OCI-LY7 (cell line): Measurements from ENCODE around the gene SPG11. TPM values are rescaled to one million over a fixed set of nuclear protein-coding genes. Genes with fewer than 3 reads are reported as not detected.

Source experiments
- BruUV-seq: library from RNA; stranded (reverse); fragments of 400-500 nt; replicated peaks from 2 replicates; lab custom pipeline; 2021; lab: Mats Ljungman, UMichigan
- CTCF ChIA-PET: fragments of 300-600 bp; sonication (Branson Sonifier 250); formaldehyde crosslinking; loops from one replicate; lab custom pipeline; 2022; ENCODE audit warnings: antibody characterized with exemption; ENCODE audit not compliant: unreplicated experiment; lab: Charles Lee
- POLR2A ChIA-PET: fragments of 300-600 bp; sonication (Branson Sonifier 250); formaldehyde crosslinking; loops from one replicate; lab custom pipeline; 2022; ENCODE audit warnings: antibody characterized with exemption; lab: Charles Lee
- DNase-seq: peaks from one replicate; pipeline ENCODE4 v3.0.0-alpha.2; 2015; ENCODE audit warnings: low spot score
- H2AFZ ChIP-seq: fragments of 200-600 bp; sonication (generic), shearing (Covaris generic); 2 replicates; pipeline ENCODE4 v1.6.1; 2014; ENCODE audit warnings: mild to moderate bottlenecking, antibody characterized with exemption, low read length, moderate library complexity
- H3K27ac ChIP-seq: fragments of 200-600 bp; sonication (generic); 2 replicates; pipeline ENCODE4 v1.5.1; 2014; ENCODE audit warnings: mixed run types, low read depth, mild to moderate bottlenecking, moderate library complexity, low read length, inconsistent platforms; ENCODE audit not compliant: poor library complexity, severe bottlenecking
- H3K36me3 ChIP-seq: fragments of 200-600 bp; sonication (generic); 2 replicates; pipeline ENCODE4 v1.6.1; 2014; ENCODE audit warnings: mild to moderate bottlenecking, antibody characterized with exemption, low read length, moderate library complexity, mixed read lengths; ENCODE audit not compliant: insufficient read depth
- H3K4me1 ChIP-seq: fragments of 200-600 bp; sonication (generic); 2 replicates; pipeline ENCODE4 v1.5.1; 2014; ENCODE audit warnings: mild to moderate bottlenecking, low read length; ENCODE audit not compliant: insufficient read depth, poor library complexity, severe bottlenecking
- H3K4me2 ChIP-seq: fragments of 200-600 bp; sonication (generic); 2 replicates; pipeline ENCODE4 v1.6.1; 2014; ENCODE audit warnings: mild to moderate bottlenecking, low read length
- H3K4me3 ChIP-seq: fragments of 200-600 bp; sonication (generic); 2 replicates; pipeline ENCODE4 v1.5.1; 2014; ENCODE audit warnings: mild to moderate bottlenecking, low read depth, low read length; ENCODE audit not compliant: poor library complexity, severe bottlenecking
- H3K79me2 ChIP-seq: fragments of 200-600 bp; sonication (generic); 2 replicates; pipeline ENCODE4 v1.6.1; 2016; ENCODE audit warnings: low read depth, mild to moderate bottlenecking, low read length, moderate library complexity, mixed read lengths; ENCODE audit not compliant: insufficient read depth
- H3K9me2 ChIP-seq: fragments of 200-600 bp; sonication (generic); 2 replicates; pipeline ENCODE4 v1.6.1; 2016; ENCODE audit warnings: mild to moderate bottlenecking, low read length, mixed read lengths; ENCODE audit not compliant: insufficient read depth
- H3K9me3 ChIP-seq: fragments of 200-600 bp; sonication (generic); 2 replicates; pipeline ENCODE4 v1.6.1; 2014; ENCODE audit warnings: mild to moderate bottlenecking, mixed run types, low read length, mixed read lengths
- H4K20me1 ChIP-seq: fragments of 200-600 bp; sonication (generic); 2 replicates; pipeline ENCODE4 v1.6.1; 2014; ENCODE audit warnings: mild to moderate bottlenecking, antibody characterized with exemption, low read length, moderate library complexity, mixed read lengths; ENCODE audit not compliant: insufficient read depth
- EZH2phosphoT487 ChIP-seq: fragments of 200-600 bp; sonication (generic); IDR thresholded peaks from 2 replicates; pipeline ENCODE4 v1.6.1; 2018; ENCODE audit warnings: low read depth, borderline replicate concordance, mild to moderate bottlenecking, mixed run types, antibody characterized with exemption, low read length, moderate library complexity, mixed read lengths
- intact Hi-C: fragments of 100-400 bp; cut with micrococcal nuclease; formaldehyde crosslinking; loops from one replicate; pipeline ENCODE4 v1.10.0; 2022; ENCODE audit not compliant: unreplicated experiment
- total RNA-seq, 2 experiments: library from RNA; depleted of rRNA in 1 of 2; stranded (reverse); fragments of >200 nt in 1 of 2; shearing (Covaris generic) in 1 of 2; gene quantifications; 2 replicates each; pipeline ENCODE4 v1.2.3, GENCODE V29; 2014 to 2022
- TF ChIP-seq, protein P1 (sequence below): fragments of 200-600 bp; sonication (generic); conservative IDR thresholded peaks from 2 replicates; pipeline ENCODE4 v1.5.1; 2014; ENCODE audit warnings: mild to moderate bottlenecking, antibody characterized with exemption, low read length, moderate library complexity, mixed read lengths

The SPG11 gene
- total RNA-seq, 2 experiments from 2014 or later, result 69.1 to 92.8 TPM

DNA sequence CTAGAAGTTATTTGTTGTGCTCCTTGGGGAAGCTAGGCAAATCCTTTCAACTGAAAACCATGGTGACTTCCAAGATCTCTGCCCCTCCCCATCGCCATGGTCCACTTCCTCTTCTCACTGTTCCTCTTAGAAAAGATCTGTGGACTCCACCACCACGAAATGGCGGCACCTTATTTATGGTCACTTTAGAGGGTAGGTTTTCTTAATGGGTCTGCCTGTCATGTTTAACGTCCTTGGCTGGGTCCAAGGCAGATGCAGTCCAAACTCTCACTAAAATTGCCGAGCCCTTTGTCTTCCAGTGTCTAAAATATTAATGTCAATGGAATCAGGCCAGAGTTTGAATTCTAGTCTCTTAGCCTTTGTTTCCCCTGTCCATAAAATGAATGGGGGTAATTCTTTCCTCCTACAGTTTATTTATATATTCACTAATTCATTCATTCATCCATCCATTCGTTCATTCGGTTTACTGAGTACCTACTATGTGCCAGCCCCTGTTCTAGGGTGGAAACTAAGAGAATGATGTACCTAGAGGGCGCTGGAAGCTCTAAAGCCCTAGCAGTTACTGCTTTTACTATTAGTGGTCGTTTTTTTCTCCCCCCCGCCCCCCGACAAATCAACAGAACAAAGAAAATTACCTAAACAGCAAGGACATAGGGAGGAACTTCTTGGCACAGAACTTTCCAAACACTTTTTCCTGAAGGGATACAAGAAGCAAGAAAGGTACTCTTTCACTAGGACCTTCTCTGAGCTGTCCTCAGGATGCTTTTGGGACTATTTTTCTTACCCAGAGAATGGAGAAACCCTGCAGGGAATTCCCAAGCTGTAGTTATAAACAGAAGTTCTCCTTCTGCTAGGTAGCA is 47.0 kb upstream of the SPG11 start:
- DNase-seq, result peak; percentile 76
- POLR2A ChIA-PET, result interaction anchor here (0.5 to 9.5 kb wide), 9 partner anchors 9 to 456 kb away, joined by 3 to 116 read pairs (median 3); partner anchors contain the start of genes SPG11 and TRIM69
- H2AFZ ChIP-seq, result peak overlapping the region; percentile 72; the same call in 1 of the 2 replicates

DNA sequence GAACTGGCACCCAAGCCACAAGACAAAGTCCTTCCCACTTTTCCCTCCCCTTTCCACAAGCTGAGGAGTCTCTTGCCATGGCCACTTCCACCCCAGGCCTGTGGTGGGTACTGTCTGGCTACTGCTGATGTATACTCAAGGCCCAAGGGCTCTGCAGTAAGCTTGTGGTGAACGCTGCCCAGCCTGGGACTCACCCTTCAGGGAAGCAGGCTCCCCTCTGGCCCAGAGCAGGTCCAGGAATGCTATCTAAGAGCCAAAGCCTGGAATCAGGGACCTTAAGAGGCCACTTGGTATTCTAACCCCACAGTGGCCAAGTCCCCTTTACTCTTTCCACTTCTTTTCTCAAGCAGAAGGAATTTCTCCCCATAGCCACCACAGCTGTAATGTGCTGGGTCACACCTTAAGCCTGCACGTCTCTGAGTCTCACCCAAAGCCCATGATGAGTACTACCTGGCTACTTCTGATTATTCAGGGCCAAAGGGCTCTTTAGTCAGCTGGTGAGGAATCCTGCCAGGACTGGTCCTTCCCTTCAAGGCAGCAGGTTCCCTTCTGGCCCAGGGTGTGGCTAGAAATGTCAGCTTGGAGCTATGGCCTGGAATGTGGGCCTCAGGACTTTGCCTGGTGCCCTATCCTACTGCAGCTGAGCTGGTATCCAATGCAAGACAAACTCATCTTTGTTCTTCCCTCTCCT is 43.6 kb upstream of the SPG11 start:
- no peak overlapping the region for H3K27ac ChIP-seq
- peaks cover 27% of the 10 kb centered on the region for H3K79me2 ChIP-seq
- no peaks in the 10 kb centered on the region for H3K9me3 ChIP-seq
- H2AFZ ChIP-seq, result no peak overlapping the region
- intact Hi-C loops, result no loop called here
- no peaks in the 10 kb centered on the region for H3K9me2 ChIP-seq
- H3K4me1 ChIP-seq, result peaks cover 10% of the 10 kb centered on the region
- TF ChIP-seq, protein P1, sequence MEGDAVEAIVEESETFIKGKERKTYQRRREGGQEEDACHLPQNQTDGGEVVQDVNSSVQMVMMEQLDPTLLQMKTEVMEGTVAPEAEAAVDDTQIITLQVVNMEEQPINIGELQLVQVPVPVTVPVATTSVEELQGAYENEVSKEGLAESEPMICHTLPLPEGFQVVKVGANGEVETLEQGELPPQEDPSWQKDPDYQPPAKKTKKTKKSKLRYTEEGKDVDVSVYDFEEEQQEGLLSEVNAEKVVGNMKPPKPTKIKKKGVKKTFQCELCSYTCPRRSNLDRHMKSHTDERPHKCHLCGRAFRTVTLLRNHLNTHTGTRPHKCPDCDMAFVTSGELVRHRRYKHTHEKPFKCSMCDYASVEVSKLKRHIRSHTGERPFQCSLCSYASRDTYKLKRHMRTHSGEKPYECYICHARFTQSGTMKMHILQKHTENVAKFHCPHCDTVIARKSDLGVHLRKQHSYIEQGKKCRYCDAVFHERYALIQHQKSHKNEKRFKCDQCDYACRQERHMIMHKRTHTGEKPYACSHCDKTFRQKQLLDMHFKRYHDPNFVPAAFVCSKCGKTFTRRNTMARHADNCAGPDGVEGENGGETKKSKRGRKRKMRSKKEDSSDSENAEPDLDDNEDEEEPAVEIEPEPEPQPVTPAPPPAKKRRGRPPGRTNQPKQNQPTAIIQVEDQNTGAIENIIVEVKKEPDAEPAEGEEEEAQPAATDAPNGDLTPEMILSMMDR, result no peak
- no peak overlapping the region for H3K4me2 ChIP-seq
- H4K20me1 ChIP-seq, result peaks cover 1% of the 10 kb centered on the region; the same call in 1 of the 2 replicates
- DNase-seq, result no peak
- peaks cover 10% of the 10 kb centered on the region for H3K36me3 ChIP-seq
- no peak overlapping the region for H3K4me3 ChIP-seq
- BruUV-seq, result no TSS peak
- ChIA-PET CTCF (interaction anchor here (0.6 kb wide), 1 partner anchor 32 kb away, joined by 3 read pairs; no protein-coding TSS in a partner anchor), POLR2A (no interaction called here)

More for the DNA sequence above, 47.0 kb upstream of the SPG11 start:
- Histone ChIP-seq H3K36me3 (peaks cover 44% of the 10 kb centered on the region), H3K4me1 (peaks cover 33% of the 10 kb centered on the region), H4K20me1 (peaks cover 30% of the 10 kb centered on the region), H3K27ac (peak overlapping the region; percentile 91), H3K4me3 (peak overlapping the region; percentile 89), H3K9me2 (no peaks in the 10 kb centered on the region), H3K4me2 (peak overlapping the region; percentile 85), H3K9me3 (no peaks in the 10 kb centered on the region), H3K79me2 (peaks cover 60% of the 10 kb centered on the region)
- BruUV-seq, result TSS peak; percentile 78
- CTCF ChIA-PET, result interaction anchor here (0.6 kb wide), 1 partner anchor 45 kb away, joined by 3 read pairs; no protein-coding TSS in a partner anchor
- intact Hi-C loops, result loop anchor here (1.0 to 5.0 kb wide), 5 partner anchors 14 to 283 kb away; partner anchors contain the start of genes CTDSPL2, EIF3J and SPG11
- TF ChIP-seq, protein P1, result peak; percentile 95
- no peak for TF ChIP-seq EZH2phosphoT487
